Right lobe of liver (tissue), 4 donors: ENCODE data around the gene DUSP2.

Experiments used
- POLR2A ChIP-seq: fragments of 450-650 bp; IDR thresholded peaks from one replicate; pipeline ENCODE4 v1.6.1; 2017; ENCODE audit warnings: antibody characterized with exemption, mild to moderate bottlenecking
- TF ChIP-seq, protein P1 (sequence below), 4 donors: fragments of 200-600 bp in 3 of 4; fragments of 450-650 bp in 1 of 4; IDR thresholded peaks; one replicate each; pipeline versions ENCODE4 v1.5.1 to v1.8.0; 2016 to 2022; ENCODE audit warnings: antibody characterized with exemption in 4 of 4, mild to moderate bottlenecking in 2 of 4
- donor health status: DM: no; HTN: no; CAD: no.
- donor health status: DM: no; HTN: no; CAD: no.
- donor health status: DM: no; HTN: yes; CAD: no.

- TF ChIP-seq POLR2A, result no peak
- TF ChIP-seq, protein P1, sequence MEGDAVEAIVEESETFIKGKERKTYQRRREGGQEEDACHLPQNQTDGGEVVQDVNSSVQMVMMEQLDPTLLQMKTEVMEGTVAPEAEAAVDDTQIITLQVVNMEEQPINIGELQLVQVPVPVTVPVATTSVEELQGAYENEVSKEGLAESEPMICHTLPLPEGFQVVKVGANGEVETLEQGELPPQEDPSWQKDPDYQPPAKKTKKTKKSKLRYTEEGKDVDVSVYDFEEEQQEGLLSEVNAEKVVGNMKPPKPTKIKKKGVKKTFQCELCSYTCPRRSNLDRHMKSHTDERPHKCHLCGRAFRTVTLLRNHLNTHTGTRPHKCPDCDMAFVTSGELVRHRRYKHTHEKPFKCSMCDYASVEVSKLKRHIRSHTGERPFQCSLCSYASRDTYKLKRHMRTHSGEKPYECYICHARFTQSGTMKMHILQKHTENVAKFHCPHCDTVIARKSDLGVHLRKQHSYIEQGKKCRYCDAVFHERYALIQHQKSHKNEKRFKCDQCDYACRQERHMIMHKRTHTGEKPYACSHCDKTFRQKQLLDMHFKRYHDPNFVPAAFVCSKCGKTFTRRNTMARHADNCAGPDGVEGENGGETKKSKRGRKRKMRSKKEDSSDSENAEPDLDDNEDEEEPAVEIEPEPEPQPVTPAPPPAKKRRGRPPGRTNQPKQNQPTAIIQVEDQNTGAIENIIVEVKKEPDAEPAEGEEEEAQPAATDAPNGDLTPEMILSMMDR (IDR thresholded peaks at IDR 0.05), result no peak
Measured at GRCh38 chr2:96119389-96119751, 25.9 kb downstream of the DUSP2 start.
